Non-pigmented ciliary epithelial cell (primary cell): ENCODE data around the gene PKD2L2.
"Not testable (repeated sequence)": the region's sequence is repeated elsewhere in the genome, so short reads cannot be mapped to it uniquely, and the experiment has no call there.

Source experiments
- DNase-seq: peaks from one replicate; pipeline ENCODE4 v3.0.0-alpha.2; 2010; ENCODE audit warnings: low read depth

The PKD2L2 gene

GRCh38 chr5:137957948-137958347, 68.7 kb downstream of the PKD2L2 start:
- DNase-seq = no peak

GRCh38 chr5:137959488-137959887, 70.2 kb downstream of the PKD2L2 start:
- DNase-seq = no peak

- DNase-seq = no peak
Measured at GRCh38 chr5:137960141-137960540, 70.9 kb downstream of the PKD2L2 start.

- no peak for DNase-seq
Measured at GRCh38 chr5:137960819-137961218, 71.6 kb downstream of the PKD2L2 start.

- DNase-seq = not testable (repeated sequence)
Measured at GRCh38 chr5:137970384-137970783, 81.1 kb downstream of the PKD2L2 start.

GRCh38 chr5:137975208-137975607, 86.0 kb downstream of the PKD2L2 start:
- no peak for DNase-seq

- no peak for DNase-seq
Measured at GRCh38 chr5:137989419-137989818, 100.2 kb downstream of the PKD2L2 start.
